GM12873 (cell line): ENCODE measurements around the gene SIRT7.

Source experiments
- TF ChIP-seq, protein P1 (sequence below): IDR thresholded peaks from 2 replicates; pipeline ENCODE4 v1.5.1; 2012; ENCODE audit warnings: low read depth, mild to moderate bottlenecking, moderate library complexity, low read length, control low read depth; ENCODE audit not compliant: insufficient read depth; ENCODE audit errors: missing control alignments

SIRT7 gene

DNA sequence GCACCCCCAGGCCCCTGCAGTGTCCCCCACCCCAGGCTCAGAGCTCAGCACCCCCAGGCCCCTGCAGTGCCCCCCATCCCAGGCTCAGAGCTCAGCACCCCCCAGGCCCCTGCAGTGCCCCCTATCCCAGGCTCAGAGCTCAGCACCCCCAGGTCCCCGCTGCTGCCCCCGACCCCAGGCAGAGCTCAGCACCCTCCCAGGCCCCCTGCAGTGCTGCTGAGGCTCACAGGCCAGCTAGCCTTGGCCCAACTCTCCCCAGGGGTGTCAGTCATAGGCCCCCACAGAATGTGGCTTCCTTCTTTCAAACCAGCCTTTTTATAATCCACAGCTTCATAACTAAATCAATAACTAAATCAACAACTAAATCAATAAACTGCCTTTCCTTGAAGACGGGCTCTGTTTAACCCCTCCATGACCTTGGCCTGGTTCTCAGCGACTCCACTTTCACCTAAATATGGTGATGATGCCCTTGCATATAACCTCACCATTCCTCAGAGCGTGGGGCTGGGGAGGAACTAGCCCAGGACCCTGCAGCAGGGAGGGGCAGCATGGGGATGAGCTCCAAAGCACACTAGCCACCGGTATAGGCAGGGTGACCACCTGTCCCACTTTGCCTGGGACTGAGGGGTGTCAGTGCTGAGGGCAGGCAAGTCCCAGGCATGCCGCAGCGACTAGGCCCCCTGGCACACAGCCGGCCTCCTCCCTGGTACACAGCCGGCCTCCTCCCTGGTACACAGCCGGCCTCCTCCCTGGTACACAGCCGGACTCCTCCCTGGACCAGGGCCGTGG, 38.0 kb upstream of the SIRT7 start:
- TF ChIP-seq, protein P1, sequence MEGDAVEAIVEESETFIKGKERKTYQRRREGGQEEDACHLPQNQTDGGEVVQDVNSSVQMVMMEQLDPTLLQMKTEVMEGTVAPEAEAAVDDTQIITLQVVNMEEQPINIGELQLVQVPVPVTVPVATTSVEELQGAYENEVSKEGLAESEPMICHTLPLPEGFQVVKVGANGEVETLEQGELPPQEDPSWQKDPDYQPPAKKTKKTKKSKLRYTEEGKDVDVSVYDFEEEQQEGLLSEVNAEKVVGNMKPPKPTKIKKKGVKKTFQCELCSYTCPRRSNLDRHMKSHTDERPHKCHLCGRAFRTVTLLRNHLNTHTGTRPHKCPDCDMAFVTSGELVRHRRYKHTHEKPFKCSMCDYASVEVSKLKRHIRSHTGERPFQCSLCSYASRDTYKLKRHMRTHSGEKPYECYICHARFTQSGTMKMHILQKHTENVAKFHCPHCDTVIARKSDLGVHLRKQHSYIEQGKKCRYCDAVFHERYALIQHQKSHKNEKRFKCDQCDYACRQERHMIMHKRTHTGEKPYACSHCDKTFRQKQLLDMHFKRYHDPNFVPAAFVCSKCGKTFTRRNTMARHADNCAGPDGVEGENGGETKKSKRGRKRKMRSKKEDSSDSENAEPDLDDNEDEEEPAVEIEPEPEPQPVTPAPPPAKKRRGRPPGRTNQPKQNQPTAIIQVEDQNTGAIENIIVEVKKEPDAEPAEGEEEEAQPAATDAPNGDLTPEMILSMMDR, result no peak

- TF ChIP-seq, protein P1, result no peak
Measured at GRCh38 chr17:81955058-81955681, 37.2 kb upstream of the SIRT7 start.

- TF ChIP-seq, protein P1, result no peak
Measured at GRCh38 chr17:81954131-81955057, 36.4 kb upstream of the SIRT7 start.

GRCh38 chr17:81952792-81953228, 34.8 kb upstream of the SIRT7 start:
- TF ChIP-seq, protein P1, result no peak

GRCh38 chr17:81951785-81952684, 34.1 kb upstream of the SIRT7 start:
- TF ChIP-seq, protein P1, result no peak

- TF ChIP-seq, protein P1, result no peak
Measured at GRCh38 chr17:81950501-81950900, 32.5 kb upstream of the SIRT7 start.
